ENCODE data around the gene CDH18.
"Not testable (repeated sequence)": the region's sequence is repeated elsewhere in the genome, so short reads cannot be mapped to it uniquely, and the experiment has no call there.

The CDH18 gene

GRCh38 chr5:19790829-19791466 is 197.1 kb downstream of the CDH18 start:
- no peak for DNase-seq (ENCODE audit: low read depth)
- TF ChIP-seq CTCF (IDR thresholded peaks at IDR 0.05; ENCODE audit: insufficient read depth, low read depth, low read length, missing control alignments), result no peak
- no peak overlapping the region for H3K4me3 ChIP-seq (ENCODE audit: low read depth, low read length)

GRCh38 chr5:19782566-19782965 is 205.4 kb downstream of the CDH18 start:
- DNase-seq (ENCODE audit: low read depth), result no peak
- no peak for TF ChIP-seq CTCF (IDR thresholded peaks at IDR 0.05; ENCODE audit: insufficient read depth, low read depth, low read length, missing control alignments)
- H3K4me3 ChIP-seq (ENCODE audit: low read depth, low read length), result no peak overlapping the region

- H3K4me3 ChIP-seq (ENCODE audit: low read depth, low read length), result no peak overlapping the region
- TF ChIP-seq CTCF (IDR thresholded peaks at IDR 0.05; ENCODE audit: insufficient read depth, low read depth, low read length, missing control alignments), result no peak
- DNase-seq (ENCODE audit: low read depth), result no peak
Observed at GRCh38 chr5:19777363-19777762, 210.6 kb downstream of the CDH18 start.

- DNase-seq (ENCODE audit: low read depth); H3K4me3 ChIP-seq (ENCODE audit: low read depth, low read length): not testable (repeated sequence)
Observed at GRCh38 chr5:19776886-19777285, 211.1 kb downstream of the CDH18 start.

GRCh38 chr5:19771174-19771835 is 216.7 kb downstream of the CDH18 start:
- no peak for TF ChIP-seq CTCF (IDR thresholded peaks at IDR 0.05; ENCODE audit: insufficient read depth, low read depth, low read length, missing control alignments)
- no peak for DNase-seq (ENCODE audit: low read depth)
- H3K4me3 ChIP-seq (ENCODE audit: low read depth, low read length), result no peak overlapping the region

GRCh38 chr5:19770396-19770795 is 217.6 kb downstream of the CDH18 start:
- no peak for TF ChIP-seq CTCF (IDR thresholded peaks at IDR 0.05; ENCODE audit: insufficient read depth, low read depth, low read length, missing control alignments)
- no peak overlapping the region for H3K4me3 ChIP-seq (ENCODE audit: low read depth, low read length)
- DNase-seq (ENCODE audit: low read depth), result no peak

GRCh38 chr5:19767987-19768386 is 220.0 kb downstream of the CDH18 start:
- TF ChIP-seq CTCF (IDR thresholded peaks at IDR 0.05; ENCODE audit: insufficient read depth, low read depth, low read length, missing control alignments), result no peak
- H3K4me3 ChIP-seq (ENCODE audit: low read depth, low read length), result no peak overlapping the region
- DNase-seq (ENCODE audit: low read depth), result no peak
